Measurements from ENCODE around the gene SESN1.

DNA sequence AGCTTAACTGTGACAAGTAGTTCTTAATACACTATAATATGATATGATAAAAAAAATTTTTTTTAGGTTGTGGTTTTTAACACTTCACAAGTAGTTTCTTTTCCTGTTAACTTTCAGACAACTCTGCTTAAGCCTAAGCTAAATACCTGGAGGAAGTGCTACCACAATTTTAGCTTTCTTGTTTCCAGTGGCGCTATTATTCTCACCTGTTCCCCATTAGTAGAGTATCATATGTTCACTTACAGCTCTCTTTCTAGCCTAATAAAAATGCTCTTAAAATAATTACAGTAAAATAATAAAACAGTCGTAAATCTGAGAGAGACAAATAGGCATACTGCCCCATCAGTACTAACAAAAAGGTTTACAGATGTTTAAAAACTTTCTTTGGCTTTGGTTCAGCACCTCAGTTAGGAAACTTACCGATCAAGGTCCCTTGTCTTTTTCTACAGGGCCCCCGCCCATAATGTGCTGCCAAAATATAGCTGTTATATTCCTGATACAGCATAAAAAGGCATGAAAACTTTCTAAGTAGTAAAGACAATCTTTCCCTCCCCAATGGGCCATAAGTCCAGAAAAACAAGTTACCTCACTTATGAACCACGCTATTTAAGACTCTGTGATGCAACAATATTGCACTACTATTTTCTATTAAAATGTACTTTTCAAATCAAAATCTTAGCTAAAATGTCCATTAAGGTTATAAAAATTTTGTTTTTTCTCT is 57.9 kb downstream of the SESN1 start:
- TF ChIP-seq, protein P1, sequence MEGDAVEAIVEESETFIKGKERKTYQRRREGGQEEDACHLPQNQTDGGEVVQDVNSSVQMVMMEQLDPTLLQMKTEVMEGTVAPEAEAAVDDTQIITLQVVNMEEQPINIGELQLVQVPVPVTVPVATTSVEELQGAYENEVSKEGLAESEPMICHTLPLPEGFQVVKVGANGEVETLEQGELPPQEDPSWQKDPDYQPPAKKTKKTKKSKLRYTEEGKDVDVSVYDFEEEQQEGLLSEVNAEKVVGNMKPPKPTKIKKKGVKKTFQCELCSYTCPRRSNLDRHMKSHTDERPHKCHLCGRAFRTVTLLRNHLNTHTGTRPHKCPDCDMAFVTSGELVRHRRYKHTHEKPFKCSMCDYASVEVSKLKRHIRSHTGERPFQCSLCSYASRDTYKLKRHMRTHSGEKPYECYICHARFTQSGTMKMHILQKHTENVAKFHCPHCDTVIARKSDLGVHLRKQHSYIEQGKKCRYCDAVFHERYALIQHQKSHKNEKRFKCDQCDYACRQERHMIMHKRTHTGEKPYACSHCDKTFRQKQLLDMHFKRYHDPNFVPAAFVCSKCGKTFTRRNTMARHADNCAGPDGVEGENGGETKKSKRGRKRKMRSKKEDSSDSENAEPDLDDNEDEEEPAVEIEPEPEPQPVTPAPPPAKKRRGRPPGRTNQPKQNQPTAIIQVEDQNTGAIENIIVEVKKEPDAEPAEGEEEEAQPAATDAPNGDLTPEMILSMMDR (conservative IDR thresholded peaks at IDR 0.05; ENCODE audit: low read length) = no peak
- TF ChIP-seq EZH2phosphoT487 (IDR thresholded peaks at IDR 0.05; ENCODE audit: borderline replicate concordance) = no peak
